GM15510 (cell line): ENCODE measurements around the gene KCNB1.

Experiments used
- POLR2A ChIP-seq: IDR thresholded peaks from 3 replicates; pipeline ENCODE4 v1.6.1; 2011; ENCODE audit warnings: borderline replicate concordance; ENCODE audit not compliant: insufficient read length; ENCODE audit errors: extremely low read depth

Gene KCNB1

DNA sequence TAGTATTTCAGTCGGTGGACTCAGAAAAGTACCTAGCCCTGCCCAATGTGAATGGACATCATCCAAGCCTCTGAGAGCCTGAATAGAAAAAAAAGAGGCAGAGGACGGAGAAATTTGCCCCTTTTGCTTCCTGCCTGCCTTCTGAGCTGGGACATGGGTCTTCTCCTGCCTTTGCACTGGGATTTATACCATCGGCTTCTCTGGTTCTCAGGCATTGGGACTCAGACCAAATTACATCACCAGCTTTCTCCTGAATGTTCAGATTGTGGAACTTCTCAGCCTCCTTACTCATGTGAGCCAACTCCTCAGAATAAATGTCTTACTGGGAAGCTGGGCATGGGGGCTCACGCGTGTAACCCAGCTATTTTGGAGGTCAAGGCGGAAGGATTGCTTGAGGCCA is 19.8 kb downstream of the KCNB1 start:
- no peak for TF ChIP-seq POLR2A

DNA sequence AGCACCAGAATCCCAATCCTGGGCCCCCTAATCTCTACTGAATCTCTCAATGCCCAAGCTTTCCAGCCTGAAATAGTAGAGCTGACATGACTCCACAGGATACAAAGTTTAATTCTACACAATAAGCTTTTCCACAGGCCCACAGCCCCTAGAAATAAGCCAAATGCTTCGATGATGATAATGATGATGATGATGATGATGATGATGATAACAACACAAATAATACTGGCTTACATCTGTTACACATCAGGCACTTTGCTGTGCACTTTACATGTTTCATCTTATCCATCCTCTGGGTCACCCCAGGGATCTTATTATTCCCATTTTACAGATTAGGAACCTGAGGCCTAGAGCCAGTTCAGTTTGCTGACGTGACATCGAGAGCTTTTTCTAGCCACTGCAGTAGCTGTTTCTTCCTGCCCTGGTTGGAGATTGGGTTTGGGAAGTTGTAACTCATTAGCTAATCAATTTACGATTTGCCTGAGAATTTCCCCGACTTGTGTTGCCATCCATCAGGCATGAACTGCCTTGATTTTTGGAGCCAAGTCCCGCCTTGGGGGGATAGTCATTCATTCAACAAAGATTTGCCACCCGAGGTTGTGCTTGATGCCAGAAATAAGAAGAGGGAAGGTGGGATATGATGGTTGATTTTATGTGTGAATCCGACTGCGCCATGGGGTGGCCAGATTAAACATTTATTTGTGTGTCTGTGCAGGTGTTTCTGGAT is 20.4 kb downstream of the KCNB1 start:
- no peak for TF ChIP-seq POLR2A

GRCh38 chr20:49460916-49461315 is 21.6 kb downstream of the KCNB1 start:
- no peak for TF ChIP-seq POLR2A

DNA sequence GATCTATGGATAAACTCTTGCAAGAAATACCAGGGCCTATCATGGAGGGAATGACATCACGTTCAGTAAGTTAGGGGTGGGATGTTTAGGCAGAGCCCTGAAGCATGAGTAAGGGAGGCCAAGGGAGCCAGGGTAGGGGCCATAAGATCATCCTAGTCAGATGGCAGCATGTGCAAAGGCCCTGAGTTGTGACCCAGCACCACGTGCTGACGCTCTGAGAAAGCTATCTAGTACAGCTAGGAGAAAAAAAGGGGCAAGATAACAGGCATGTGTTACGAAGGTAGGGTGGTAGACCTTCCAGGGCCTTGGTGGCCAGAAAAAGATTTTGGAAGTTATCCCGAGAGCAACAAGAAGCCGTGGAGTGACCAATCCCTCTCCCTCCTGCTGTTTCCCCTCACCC is 22.3 kb downstream of the KCNB1 start:
- no peak for TF ChIP-seq POLR2A

GRCh38 chr20:49459684-49460083 is 22.8 kb downstream of the KCNB1 start:
- TF ChIP-seq POLR2A = no peak

DNA sequence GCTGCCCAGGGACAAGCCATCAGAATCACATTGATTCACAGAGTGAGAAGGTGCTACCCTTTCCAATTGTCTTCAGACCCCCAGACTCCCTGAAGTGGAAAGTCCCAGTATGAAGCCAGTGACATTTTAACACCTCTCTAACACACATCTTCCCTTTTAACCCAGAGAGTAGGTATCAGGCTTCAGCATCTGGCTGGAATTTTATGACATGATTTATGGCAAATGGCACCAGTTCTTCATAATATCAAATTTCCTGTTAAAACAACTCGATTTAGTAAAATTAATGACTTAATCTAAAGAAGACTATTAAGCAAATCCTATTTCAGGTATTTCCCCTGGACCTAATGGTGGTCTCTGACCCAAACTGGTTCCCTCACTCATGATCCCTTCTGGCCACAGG is 25.0 kb downstream of the KCNB1 start:
- no peak for TF ChIP-seq POLR2A

GRCh38 chr20:49456646-49457045 is 25.8 kb downstream of the KCNB1 start:
- no peak for TF ChIP-seq POLR2A

DNA sequence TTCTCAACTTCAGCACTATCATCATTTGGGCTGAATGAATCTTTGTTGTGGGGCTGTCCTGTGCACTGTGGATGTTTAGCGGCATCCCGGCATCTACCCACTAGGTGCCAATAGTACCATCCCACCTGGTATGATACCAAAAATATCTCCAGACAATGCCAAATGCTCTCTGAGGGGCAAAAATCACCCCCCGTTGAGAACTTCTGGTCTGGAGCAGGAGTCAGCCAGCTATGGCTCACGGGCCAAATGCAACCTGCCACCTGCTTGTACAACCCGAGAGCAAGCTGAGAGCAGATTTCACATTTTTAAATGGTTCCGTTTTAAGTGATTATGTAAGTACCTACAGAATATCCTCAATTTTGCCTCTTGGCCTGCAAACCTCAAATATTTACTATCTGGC is 26.8 kb downstream of the KCNB1 start:
- no peak for TF ChIP-seq POLR2A

- no peak for TF ChIP-seq POLR2A
Measured at GRCh38 chr20:49452011-49452482, 30.4 kb downstream of the KCNB1 start.

GRCh38 chr20:49450281-49450721 is 32.2 kb downstream of the KCNB1 start:
- no peak for TF ChIP-seq POLR2A

DNA sequence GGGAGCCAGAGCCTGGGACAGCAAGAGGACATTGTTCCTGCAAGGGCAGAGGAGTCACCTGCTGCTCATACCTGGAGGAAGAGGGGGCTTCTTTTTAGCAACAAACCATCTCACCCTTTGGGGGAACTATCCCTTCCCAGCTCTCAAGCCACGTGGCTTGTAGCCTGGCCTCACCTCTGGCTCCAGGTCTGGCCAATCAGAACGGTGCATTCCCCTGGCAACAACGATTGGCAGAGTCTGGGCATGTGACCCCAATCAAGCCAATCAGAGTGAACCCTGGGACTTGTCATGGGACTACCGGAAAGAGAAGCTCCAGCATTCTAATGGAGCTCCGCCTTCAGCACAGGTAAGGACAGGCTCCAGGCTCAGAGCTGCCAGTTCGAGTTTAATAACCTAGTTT is 33.6 kb downstream of the KCNB1 start:
- TF ChIP-seq POLR2A = no peak

DNA sequence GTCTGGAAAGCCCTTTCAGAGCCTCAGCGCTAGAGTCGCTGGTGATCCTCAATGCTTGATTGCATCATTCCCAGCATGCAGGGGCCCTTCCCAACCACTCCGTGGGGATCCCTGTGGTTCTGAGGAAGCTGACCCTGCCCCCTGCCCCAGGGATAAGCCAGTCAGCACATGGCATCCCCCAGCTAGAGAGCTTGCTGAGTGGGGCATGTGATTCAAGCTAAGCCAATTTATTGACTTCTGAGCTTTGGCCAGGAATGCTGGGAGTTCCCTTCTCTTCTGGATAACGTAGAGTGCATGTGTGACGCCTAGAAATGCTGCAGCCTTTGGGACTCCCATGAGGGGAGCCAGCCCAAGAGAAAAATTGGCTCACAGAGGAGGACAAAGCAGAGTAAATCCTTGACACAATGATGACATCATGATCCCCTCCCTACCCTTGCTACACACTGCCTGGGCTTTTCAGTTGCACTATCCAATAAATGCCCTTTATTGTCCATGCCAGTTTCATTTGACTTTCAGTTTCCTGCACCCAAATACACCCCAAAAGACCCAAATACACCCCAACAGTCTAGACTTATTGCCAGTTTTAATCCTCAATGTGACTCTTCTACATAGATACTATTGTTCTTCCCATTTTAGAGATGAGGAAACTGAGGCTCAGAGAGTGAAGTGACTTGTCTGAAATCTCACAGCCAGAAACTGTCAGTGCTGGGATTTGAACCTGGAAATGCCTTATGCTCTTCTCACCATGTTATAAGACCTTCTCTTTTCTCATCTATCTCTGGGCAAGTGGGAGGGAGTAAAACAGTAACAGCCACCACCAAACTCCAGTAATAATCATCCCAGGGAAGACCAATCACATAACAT is 34.3 kb downstream of the KCNB1 start:
- no peak for TF ChIP-seq POLR2A

GRCh38 chr20:49447364-49447763 is 35.1 kb downstream of the KCNB1 start:
- no peak for TF ChIP-seq POLR2A

DNA sequence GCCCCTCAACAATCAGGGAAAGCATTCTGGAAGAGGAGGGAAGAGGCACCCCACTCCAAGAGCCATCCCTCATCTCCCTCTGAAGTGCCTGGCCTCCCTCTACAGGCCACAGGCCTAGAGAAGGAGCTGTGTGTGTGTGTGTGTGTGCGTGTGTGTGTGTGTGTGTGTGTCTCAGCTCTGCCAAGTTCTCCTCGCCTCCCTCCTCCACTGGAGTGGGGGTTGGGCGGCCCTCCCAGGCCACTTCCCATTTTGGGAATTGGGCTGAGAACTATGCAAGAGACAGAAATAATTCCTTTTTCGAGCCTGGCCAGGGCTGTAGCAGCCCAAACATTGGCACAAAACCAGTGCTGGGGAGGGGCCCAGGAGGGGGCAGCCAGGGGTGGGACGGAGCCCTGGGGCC is 35.7 kb downstream of the KCNB1 start:
- no peak for TF ChIP-seq POLR2A

DNA sequence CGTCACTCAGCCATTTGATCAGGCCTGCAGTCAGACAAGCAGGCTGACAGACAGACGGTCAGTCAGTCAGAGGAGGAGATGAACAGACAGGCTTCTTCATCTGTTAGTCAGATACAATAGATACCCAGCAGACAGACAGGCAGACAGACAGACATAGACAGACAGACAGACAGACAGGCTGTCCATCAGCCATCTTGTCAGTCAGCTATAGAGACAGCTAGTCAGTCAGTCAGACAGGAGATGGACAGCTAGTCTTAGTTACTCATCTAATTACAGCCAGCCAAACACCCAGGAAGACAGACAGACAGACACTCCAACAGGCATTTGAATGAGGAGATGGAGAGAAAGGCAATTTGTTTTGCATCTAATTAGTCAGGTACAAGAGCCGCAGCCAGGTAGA is 36.4 kb downstream of the KCNB1 start:
- TF ChIP-seq POLR2A = no peak

- TF ChIP-seq POLR2A = no peak
Measured at GRCh38 chr20:49445176-49445575, 37.3 kb downstream of the KCNB1 start.
